ENCODE data around the gene ZRANB3.

ZRANB3 gene

GRCh38 chr2:135163901-135164300 lies 367.1 kb downstream of the ZRANB3 start:
- TF ChIP-seq, protein P1, sequence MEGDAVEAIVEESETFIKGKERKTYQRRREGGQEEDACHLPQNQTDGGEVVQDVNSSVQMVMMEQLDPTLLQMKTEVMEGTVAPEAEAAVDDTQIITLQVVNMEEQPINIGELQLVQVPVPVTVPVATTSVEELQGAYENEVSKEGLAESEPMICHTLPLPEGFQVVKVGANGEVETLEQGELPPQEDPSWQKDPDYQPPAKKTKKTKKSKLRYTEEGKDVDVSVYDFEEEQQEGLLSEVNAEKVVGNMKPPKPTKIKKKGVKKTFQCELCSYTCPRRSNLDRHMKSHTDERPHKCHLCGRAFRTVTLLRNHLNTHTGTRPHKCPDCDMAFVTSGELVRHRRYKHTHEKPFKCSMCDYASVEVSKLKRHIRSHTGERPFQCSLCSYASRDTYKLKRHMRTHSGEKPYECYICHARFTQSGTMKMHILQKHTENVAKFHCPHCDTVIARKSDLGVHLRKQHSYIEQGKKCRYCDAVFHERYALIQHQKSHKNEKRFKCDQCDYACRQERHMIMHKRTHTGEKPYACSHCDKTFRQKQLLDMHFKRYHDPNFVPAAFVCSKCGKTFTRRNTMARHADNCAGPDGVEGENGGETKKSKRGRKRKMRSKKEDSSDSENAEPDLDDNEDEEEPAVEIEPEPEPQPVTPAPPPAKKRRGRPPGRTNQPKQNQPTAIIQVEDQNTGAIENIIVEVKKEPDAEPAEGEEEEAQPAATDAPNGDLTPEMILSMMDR (IDR thresholded peaks at IDR 0.05; ENCODE audit: insufficient read depth, low read length, poor library complexity, severe bottlenecking), result no peak
- no peak overlapping the region for H3K4me3 ChIP-seq (replicated peaks; ENCODE audit: low read depth, low read length)
- H3K36me3 ChIP-seq (ENCODE audit: control insufficient read depth, insufficient read depth, low read length), result peaks cover 9% of the 10 kb centered on the region
- H3K27me3 ChIP-seq (replicated peaks; ENCODE audit: control insufficient read depth, insufficient read depth, low read length), result no peaks in the 10 kb centered on the region
- DNase-seq (ENCODE audit: extremely low read depth, insufficient read length), result no peak

DNA sequence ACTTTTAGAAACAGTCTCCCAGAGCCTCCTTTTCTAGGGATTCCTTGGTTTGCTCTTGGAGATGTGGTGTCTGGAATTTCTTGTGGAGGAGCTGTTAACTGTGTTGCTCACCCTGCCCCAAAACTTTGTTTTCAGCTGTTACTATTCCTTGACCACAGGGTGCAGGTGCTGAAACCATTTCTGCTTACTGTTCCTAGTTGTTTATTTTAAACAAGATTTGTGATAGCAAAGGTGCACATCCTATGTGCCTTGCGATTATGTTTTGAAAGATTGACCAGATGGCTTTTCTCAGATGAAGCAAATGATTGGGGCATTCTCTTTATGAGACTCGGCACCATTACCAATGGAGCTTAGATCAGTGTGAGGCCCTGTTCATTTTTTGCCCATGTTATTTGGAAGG lies 367.7 kb downstream of the ZRANB3 start:
- Histone ChIP-seq H3K4me3 (replicated peaks; ENCODE audit: low read depth, low read length) (no peak overlapping the region), H3K27me3 (replicated peaks; ENCODE audit: control insufficient read depth, insufficient read depth, low read length) (no peaks in the 10 kb centered on the region), H3K36me3 (ENCODE audit: control insufficient read depth, insufficient read depth, low read length) (peaks cover 6% of the 10 kb centered on the region)
- no peak for DNase-seq (ENCODE audit: extremely low read depth, insufficient read length)
- TF ChIP-seq, protein P1 (IDR thresholded peaks at IDR 0.05; ENCODE audit: insufficient read depth, low read length, poor library complexity, severe bottlenecking), result no peak

GRCh38 chr2:135162786-135163185 lies 368.2 kb downstream of the ZRANB3 start:
- Histone ChIP-seq H3K4me3 (replicated peaks; ENCODE audit: low read depth, low read length) (no peak overlapping the region), H3K27me3 (replicated peaks; ENCODE audit: control insufficient read depth, insufficient read depth, low read length) (no peaks in the 10 kb centered on the region), H3K36me3 (ENCODE audit: control insufficient read depth, insufficient read depth, low read length) (peaks cover 6% of the 10 kb centered on the region)
- no peak for DNase-seq (ENCODE audit: extremely low read depth, insufficient read length)
- TF ChIP-seq, protein P1 (IDR thresholded peaks at IDR 0.05; ENCODE audit: insufficient read depth, low read length, poor library complexity, severe bottlenecking), result no peak

- Histone ChIP-seq H3K36me3 (ENCODE audit: control insufficient read depth, insufficient read depth, low read length) (peaks cover 6% of the 10 kb centered on the region), H3K4me3 (replicated peaks; ENCODE audit: low read depth, low read length) (no peak overlapping the region), H3K27me3 (replicated peaks; ENCODE audit: control insufficient read depth, insufficient read depth, low read length) (no peaks in the 10 kb centered on the region)
- TF ChIP-seq, protein P1 (IDR thresholded peaks at IDR 0.05; ENCODE audit: insufficient read depth, low read length, poor library complexity, severe bottlenecking), result no peak
- no peak for DNase-seq (ENCODE audit: extremely low read depth, insufficient read length)
These were observed 368.6 kb downstream of the ZRANB3 start for GRCh38 chr2:135162377-135162776.

DNA sequence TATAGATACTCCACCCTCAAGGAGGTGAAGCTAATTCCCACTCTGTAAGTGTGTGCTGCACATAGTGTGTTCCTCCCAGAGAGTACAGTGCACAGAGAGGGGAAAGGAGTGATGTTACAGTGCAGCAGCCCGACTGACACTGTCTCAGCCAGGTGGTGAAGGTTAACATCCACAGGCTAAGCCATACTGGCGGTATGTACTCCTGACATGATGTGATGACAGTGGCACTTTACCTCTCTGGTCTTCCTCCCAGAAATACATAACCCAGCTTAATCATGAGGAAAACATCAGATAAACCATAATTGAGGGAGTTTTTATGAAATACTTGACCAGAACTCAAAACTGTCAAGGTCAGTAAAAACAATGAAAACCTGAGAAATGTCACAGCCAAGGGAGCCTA lies 371.8 kb downstream of the ZRANB3 start:
- Histone ChIP-seq H3K4me3 (replicated peaks; ENCODE audit: low read depth, low read length) (no peak overlapping the region), H3K36me3 (ENCODE audit: control insufficient read depth, insufficient read depth, low read length) (peaks cover 3% of the 10 kb centered on the region), H3K27me3 (replicated peaks; ENCODE audit: control insufficient read depth, insufficient read depth, low read length) (no peaks in the 10 kb centered on the region)
- TF ChIP-seq, protein P1 (IDR thresholded peaks at IDR 0.05; ENCODE audit: insufficient read depth, low read length, poor library complexity, severe bottlenecking), result no peak
- no peak for DNase-seq (ENCODE audit: extremely low read depth, insufficient read length)

DNA sequence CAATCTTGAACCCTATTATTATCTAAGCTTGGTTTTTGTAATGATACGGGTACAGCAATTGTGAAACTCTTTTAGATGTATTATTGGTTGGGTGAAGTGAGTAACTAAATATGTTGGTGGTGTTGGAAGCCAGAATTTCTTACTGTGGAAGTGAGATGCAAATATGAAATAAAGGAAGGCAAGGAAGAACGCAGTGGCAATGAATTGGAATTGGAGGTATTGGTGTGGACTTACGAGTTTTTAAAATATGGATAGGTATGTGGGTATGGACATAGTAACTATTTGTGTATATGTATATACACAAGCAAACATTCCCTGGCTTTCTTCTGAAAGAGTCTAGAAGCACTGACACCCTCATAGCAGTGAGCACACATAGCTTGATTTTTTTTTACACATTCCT lies 373.2 kb downstream of the ZRANB3 start:
- Histone ChIP-seq H3K27me3 (replicated peaks; ENCODE audit: control insufficient read depth, insufficient read depth, low read length) (no peaks in the 10 kb centered on the region), H3K36me3 (ENCODE audit: control insufficient read depth, insufficient read depth, low read length) (peaks cover 3% of the 10 kb centered on the region), H3K4me3 (replicated peaks; ENCODE audit: low read depth, low read length) (no peak overlapping the region)
- TF ChIP-seq, protein P1 (IDR thresholded peaks at IDR 0.05; ENCODE audit: insufficient read depth, low read length, poor library complexity, severe bottlenecking), result no peak
- DNase-seq (ENCODE audit: extremely low read depth, insufficient read length), result no peak

Measured in GM06990 (cell line).